Measurements from ENCODE around the gene OLFM1.

The OLFM1 gene

GRCh38 chr9:135077497-135078200, 9.8 kb upstream of the OLFM1 start:
- H3K27ac ChIP-seq (ENCODE audit: low read length), result no peak overlapping the region
- no CpG with 5 or more reads among the region's 12 CpGs for WGBS (ENCODE audit: insufficient coverage, insufficient read length)
- H3K27me3 ChIP-seq (ENCODE audit: control insufficient read depth, insufficient read depth, low read length), result no peaks in the 10 kb centered on the region; the same call in 1 of the 2 replicates
- peaks cover 1% of the 10 kb centered on the region; the same call in 1 of the 2 replicates for H3K4me1 ChIP-seq (ENCODE audit: control insufficient read depth, insufficient read depth, low read length)
- no peak overlapping the region for H3K4me3 ChIP-seq (ENCODE audit: low read length)
- no peaks in the 10 kb centered on the region for H3K36me3 ChIP-seq (ENCODE audit: control insufficient read depth, insufficient read depth, low read length)
- no peak for DNase-seq (ENCODE audit: low read depth, low spot score)
- no peaks in the 10 kb centered on the region for H3K9me3 ChIP-seq (ENCODE audit: control insufficient read depth, insufficient read depth, low read length)

DNA sequence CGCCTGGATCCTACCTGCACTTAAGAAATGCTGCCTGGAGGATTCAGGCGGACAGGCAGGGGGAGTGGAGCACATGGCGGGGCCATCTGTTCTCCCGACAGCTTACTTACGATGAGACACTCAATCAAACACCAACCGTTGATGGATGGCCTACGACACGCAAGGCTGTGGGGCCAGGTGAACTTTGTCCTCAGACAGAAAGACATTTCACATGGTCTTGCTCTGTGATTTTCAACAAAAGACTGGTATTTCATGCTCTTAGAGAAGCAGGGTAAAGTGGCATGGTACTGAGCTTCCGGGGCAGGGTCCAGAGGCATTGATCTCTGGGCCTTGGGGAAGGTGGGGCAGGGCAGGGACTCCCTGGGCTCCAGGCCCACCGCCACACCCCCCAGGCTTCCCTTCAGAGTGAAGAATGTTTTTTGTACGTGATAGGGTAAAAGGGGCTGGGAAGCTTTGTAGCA, 9.1 kb upstream of the OLFM1 start:
- DNase-seq (ENCODE audit: low read depth, low spot score), result no peak
- H3K4me1 ChIP-seq (ENCODE audit: control insufficient read depth, insufficient read depth, low read length), result peaks cover 1% of the 10 kb centered on the region; the same call in 1 of the 2 replicates
- H3K27me3 ChIP-seq (ENCODE audit: control insufficient read depth, insufficient read depth, low read length), result no peaks in the 10 kb centered on the region; the same call in 1 of the 2 replicates
- H3K4me3 ChIP-seq (ENCODE audit: low read length), result no peak overlapping the region
- H3K36me3 ChIP-seq (ENCODE audit: control insufficient read depth, insufficient read depth, low read length), result no peaks in the 10 kb centered on the region
- no peaks in the 10 kb centered on the region for H3K9me3 ChIP-seq (ENCODE audit: control insufficient read depth, insufficient read depth, low read length)
- WGBS (ENCODE audit: insufficient coverage, insufficient read length), result no CpG with 5 or more reads among the region's 11 CpGs
- H3K27ac ChIP-seq (ENCODE audit: low read length), result no peak overlapping the region

- peaks cover 1% of the 10 kb centered on the region; the same call in 1 of the 2 replicates for H3K4me1 ChIP-seq (ENCODE audit: control insufficient read depth, insufficient read depth, low read length)
- no peak overlapping the region for H3K4me3 ChIP-seq (ENCODE audit: low read length)
- no peaks in the 10 kb centered on the region; the same call in 1 of the 2 replicates for H3K27me3 ChIP-seq (ENCODE audit: control insufficient read depth, insufficient read depth, low read length)
- no peaks in the 10 kb centered on the region for H3K9me3 ChIP-seq (ENCODE audit: control insufficient read depth, insufficient read depth, low read length)
- DNase-seq (ENCODE audit: low read depth, low spot score), result no peak
- no peaks in the 10 kb centered on the region for H3K36me3 ChIP-seq (ENCODE audit: control insufficient read depth, insufficient read depth, low read length)
- no peak overlapping the region for H3K27ac ChIP-seq (ENCODE audit: low read length)
- no CpG with 5 or more reads among the region's 7 CpGs for WGBS (ENCODE audit: insufficient coverage, insufficient read length)
Measured at GRCh38 chr9:135079018-135079417, 8.4 kb upstream of the OLFM1 start.

DNA sequence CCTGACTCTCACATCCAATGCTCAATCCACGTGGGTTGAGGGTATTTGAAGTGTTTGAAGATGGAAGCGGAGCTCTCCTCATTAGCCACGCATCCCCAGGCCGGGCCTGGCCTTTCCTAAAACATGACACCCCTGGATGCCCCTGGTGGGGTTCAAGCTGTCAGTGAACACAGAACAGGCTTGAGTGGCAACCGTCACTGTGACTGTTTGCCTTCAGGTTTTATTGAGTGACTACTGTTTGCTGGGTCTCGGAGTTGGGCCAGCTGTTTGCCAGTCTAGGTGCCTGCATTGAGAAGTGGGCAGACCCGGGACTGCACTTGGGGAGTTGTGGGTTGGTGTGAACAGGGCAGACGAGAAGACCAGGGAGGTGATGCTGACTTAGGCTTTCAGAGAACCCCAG, 7.8 kb upstream of the OLFM1 start:
- WGBS (ENCODE audit: insufficient coverage, insufficient read length), result no CpG with 5 or more reads among the region's 8 CpGs
- H3K27me3 ChIP-seq (ENCODE audit: control insufficient read depth, insufficient read depth, low read length), result no peaks in the 10 kb centered on the region; the same call in 1 of the 2 replicates
- no peaks in the 10 kb centered on the region for H3K36me3 ChIP-seq (ENCODE audit: control insufficient read depth, insufficient read depth, low read length)
- H3K4me1 ChIP-seq (ENCODE audit: control insufficient read depth, insufficient read depth, low read length), result peaks cover 1% of the 10 kb centered on the region; the same call in 1 of the 2 replicates
- H3K4me3 ChIP-seq (ENCODE audit: low read length), result no peak overlapping the region
- H3K27ac ChIP-seq (ENCODE audit: low read length), result no peak overlapping the region
- DNase-seq (ENCODE audit: low read depth, low spot score), result no peak
- H3K9me3 ChIP-seq (ENCODE audit: control insufficient read depth, insufficient read depth, low read length), result no peaks in the 10 kb centered on the region

DNA sequence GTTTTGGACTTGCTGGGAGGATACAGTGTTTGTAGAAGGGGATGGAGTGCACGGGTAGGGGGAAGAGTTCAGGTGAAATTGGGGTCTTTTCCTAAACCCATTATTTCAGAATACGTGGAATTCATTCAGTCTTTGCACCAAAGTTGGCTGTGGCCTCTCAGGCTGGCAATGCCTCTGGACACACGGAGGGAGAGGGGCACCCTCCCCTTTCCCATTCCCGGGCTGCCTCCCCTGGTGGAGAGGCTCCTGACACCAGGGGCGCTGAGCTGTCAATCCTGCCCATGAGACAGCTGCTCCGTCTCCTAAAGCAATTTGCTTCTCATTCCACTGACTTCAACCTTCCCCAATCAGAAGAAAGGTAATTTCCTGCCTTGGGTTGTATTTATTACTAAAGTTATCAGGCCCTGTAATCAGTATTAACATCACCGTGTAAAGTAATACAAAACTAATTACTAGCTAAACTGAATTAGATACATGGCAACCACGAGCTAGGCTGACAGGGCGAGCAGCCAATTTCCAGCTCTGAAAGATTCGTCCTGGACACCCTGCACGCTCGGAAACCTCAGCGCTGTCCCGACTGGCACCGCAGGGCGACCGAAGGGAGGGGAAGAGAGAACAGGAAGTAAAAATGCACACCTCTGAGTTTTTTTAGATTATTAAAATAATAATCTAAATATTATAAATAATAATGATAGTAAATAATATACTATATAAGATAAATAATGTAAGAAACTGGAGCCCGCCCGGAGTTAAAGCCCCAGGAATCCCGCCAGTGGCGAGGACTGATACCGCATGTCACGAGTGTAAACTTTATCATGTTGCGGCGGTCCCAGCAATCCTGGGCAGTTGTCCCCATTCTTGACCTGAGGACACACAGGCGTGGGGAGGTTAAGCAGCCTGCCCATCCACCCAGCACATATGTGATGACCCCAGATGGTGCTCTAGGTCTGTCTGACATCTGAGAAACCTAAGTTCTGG, 6.9 kb upstream of the OLFM1 start:
- H3K27me3 ChIP-seq (ENCODE audit: control insufficient read depth, insufficient read depth, low read length), result no peaks in the 10 kb centered on the region; the same call in 1 of the 2 replicates
- DNase-seq (ENCODE audit: low read depth, low spot score), result no peak
- H3K36me3 ChIP-seq (ENCODE audit: control insufficient read depth, insufficient read depth, low read length), result no peaks in the 10 kb centered on the region
- no peaks in the 10 kb centered on the region for H3K9me3 ChIP-seq (ENCODE audit: control insufficient read depth, insufficient read depth, low read length)
- H3K4me1 ChIP-seq (ENCODE audit: control insufficient read depth, insufficient read depth, low read length), result peaks cover 1% of the 10 kb centered on the region; the same call in 1 of the 2 replicates
- no peak overlapping the region for H3K4me3 ChIP-seq (ENCODE audit: low read length)
- H3K27ac ChIP-seq (ENCODE audit: low read length), result no peak overlapping the region
- no CpG with 5 or more reads among the region's 26 CpGs for WGBS (ENCODE audit: insufficient coverage, insufficient read length)

- H3K4me1 ChIP-seq (ENCODE audit: control insufficient read depth, insufficient read depth, low read length), result no peaks in the 10 kb centered on the region; the same call in 1 of the 2 replicates
- no peaks in the 10 kb centered on the region; the same call in 1 of the 2 replicates for H3K27me3 ChIP-seq (ENCODE audit: control insufficient read depth, insufficient read depth, low read length)
- no CpG with 5 or more reads among the region's 15 CpGs for WGBS (ENCODE audit: insufficient coverage, insufficient read length)
- no peaks in the 10 kb centered on the region for H3K36me3 ChIP-seq (ENCODE audit: control insufficient read depth, insufficient read depth, low read length)
- H3K4me3 ChIP-seq (ENCODE audit: low read length), result no peak overlapping the region
- no peak for DNase-seq (ENCODE audit: low read depth, low spot score)
- no peaks in the 10 kb centered on the region for H3K9me3 ChIP-seq (ENCODE audit: control insufficient read depth, insufficient read depth, low read length)
- no peak overlapping the region for H3K27ac ChIP-seq (ENCODE audit: low read length)
Measured at GRCh38 chr9:135081264-135081660, 6.2 kb upstream of the OLFM1 start.

DNA sequence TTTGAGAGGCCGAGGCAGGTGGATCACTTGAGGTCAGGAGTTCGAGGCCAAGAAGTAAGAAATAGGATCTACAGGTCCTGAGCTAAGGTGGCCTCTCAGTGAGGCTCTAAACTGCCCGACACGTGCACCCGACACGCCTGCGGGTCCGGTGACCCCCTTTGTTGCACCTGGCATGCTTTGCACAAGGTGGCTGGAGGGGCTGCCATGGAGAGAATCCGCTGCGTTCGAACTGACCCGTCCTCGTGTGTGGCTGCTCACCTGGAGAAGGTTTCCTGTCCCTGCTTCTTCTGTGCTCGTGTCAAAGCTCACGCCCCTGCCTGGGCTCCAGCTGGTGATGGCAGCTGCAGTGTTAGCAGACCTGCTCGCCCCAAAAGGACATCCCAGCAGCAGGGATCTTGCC, 5.7 kb upstream of the OLFM1 start:
- DNase-seq (ENCODE audit: low read depth, low spot score), result no peak
- Histone ChIP-seq H3K4me1 (ENCODE audit: control insufficient read depth, insufficient read depth, low read length) (peaks cover 2% of the 10 kb centered on the region), H3K27ac (ENCODE audit: low read length) (no peak overlapping the region), H3K9me3 (ENCODE audit: control insufficient read depth, insufficient read depth, low read length) (no peaks in the 10 kb centered on the region), H3K36me3 (ENCODE audit: control insufficient read depth, insufficient read depth, low read length) (no peaks in the 10 kb centered on the region), H3K27me3 (ENCODE audit: control insufficient read depth, insufficient read depth, low read length) (no peaks in the 10 kb centered on the region; the same call in 1 of the 2 replicates), H3K4me3 (ENCODE audit: low read length) (no peak overlapping the region)
- no CpG with 5 or more reads among the region's 16 CpGs for WGBS (ENCODE audit: insufficient coverage, insufficient read length)

DNA sequence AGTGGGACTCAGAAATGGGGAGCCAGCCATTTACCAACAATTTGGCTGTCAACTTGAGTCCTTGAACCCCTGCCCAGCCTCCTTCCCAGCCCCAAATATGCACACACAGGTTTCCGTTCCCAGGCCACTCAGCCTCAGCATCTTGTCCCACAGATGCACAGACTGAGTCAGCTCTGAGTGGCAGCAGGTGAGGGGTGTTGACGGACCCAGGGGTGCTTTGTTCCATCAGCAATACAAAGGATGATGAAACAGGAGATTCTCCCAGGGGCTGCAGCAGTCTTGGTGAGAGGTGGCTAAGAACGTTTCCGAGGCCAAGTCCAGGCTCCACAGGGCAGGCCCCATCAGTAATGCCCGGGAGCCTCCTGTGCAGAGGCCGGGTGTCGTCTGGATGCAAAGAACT, 4.9 kb upstream of the OLFM1 start:
- Histone ChIP-seq H3K9me3 (ENCODE audit: control insufficient read depth, insufficient read depth, low read length) (no peaks in the 10 kb centered on the region), H3K4me1 (ENCODE audit: control insufficient read depth, insufficient read depth, low read length) (peaks cover 5% of the 10 kb centered on the region), H3K27me3 (ENCODE audit: control insufficient read depth, insufficient read depth, low read length) (no peaks in the 10 kb centered on the region), H3K27ac (ENCODE audit: low read length) (no peak overlapping the region), H3K36me3 (ENCODE audit: control insufficient read depth, insufficient read depth, low read length) (no peaks in the 10 kb centered on the region), H3K4me3 (ENCODE audit: low read length) (no peak overlapping the region)
- DNase-seq (ENCODE audit: low read depth, low spot score), result no peak
- no CpG with 5 or more reads among the region's 7 CpGs for WGBS (ENCODE audit: insufficient coverage, insufficient read length)

DNA sequence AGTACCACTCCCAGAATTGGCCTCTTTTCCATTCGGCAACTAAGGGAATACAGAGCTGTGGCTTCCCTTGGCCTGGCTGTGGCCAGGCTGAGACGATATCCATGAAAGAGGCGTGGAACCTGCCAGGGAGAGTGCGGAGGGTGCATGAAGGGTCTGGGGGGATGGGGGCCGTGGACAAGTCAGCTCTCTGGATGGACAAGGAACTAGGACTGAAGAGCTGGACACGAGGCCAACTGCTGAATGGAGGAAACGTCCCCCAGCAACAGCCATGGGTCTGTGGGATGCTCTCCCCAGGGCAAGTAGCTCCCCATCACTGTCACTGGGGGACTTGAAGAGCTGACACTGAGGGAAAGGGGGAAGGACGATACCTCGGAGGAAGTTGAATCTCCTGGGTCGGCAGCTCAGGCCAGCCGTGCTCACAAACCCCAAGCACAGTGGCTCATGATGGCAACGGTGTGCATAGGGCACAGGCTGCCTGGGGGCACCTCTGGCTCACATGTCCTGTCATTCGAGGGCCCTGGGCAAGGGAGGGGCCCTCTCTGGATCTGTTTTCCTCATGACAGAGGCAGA, 4.1 kb upstream of the OLFM1 start:
- Histone ChIP-seq H3K4me3 (ENCODE audit: low read length) (no peak overlapping the region), H3K4me1 (ENCODE audit: control insufficient read depth, insufficient read depth, low read length) (peaks cover 5% of the 10 kb centered on the region), H3K27me3 (ENCODE audit: control insufficient read depth, insufficient read depth, low read length) (no peaks in the 10 kb centered on the region), H3K36me3 (ENCODE audit: control insufficient read depth, insufficient read depth, low read length) (no peaks in the 10 kb centered on the region), H3K9me3 (ENCODE audit: control insufficient read depth, insufficient read depth, low read length) (no peaks in the 10 kb centered on the region), H3K27ac (ENCODE audit: low read length) (no peak overlapping the region)
- DNase-seq (ENCODE audit: low read depth, low spot score), result no peak
- WGBS (ENCODE audit: insufficient coverage, insufficient read length), result no CpG with 5 or more reads among the region's 13 CpGs

GRCh38 chr9:135083831-135084230, 3.6 kb upstream of the OLFM1 start:
- no peak for DNase-seq (ENCODE audit: low read depth, low spot score)
- no CpG with 5 or more reads among the region's 8 CpGs for WGBS (ENCODE audit: insufficient coverage, insufficient read length)
- Histone ChIP-seq H3K4me3 (ENCODE audit: low read length) (no peak overlapping the region), H3K9me3 (ENCODE audit: control insufficient read depth, insufficient read depth, low read length) (no peaks in the 10 kb centered on the region), H3K27ac (ENCODE audit: low read length) (no peak overlapping the region), H3K4me1 (ENCODE audit: control insufficient read depth, insufficient read depth, low read length) (peaks cover 5% of the 10 kb centered on the region), H3K36me3 (ENCODE audit: control insufficient read depth, insufficient read depth, low read length) (no peaks in the 10 kb centered on the region), H3K27me3 (ENCODE audit: control insufficient read depth, insufficient read depth, low read length) (peaks cover under 1% of the 10 kb centered on the region; the same call in 1 of the 2 replicates)
